HG03139 (cell line): Measurements from ENCODE around the gene TMEM59.
"Not testable (repeated sequence)": the region's sequence is repeated elsewhere in the genome, so short reads cannot be mapped to it uniquely, and the experiment has no call there.

ENCODE experiments used
- ATAC-seq: cut with Tn5 transposase; IDR thresholded peaks from one replicate; pipeline ENCODE4 v1.9.1; 2021; ENCODE audit not compliant: unreplicated experiment

Gene TMEM59

GRCh38 chr1:54013393-54014008, 39.5 kb downstream of the TMEM59 start:
- ATAC-seq, result no peak

GRCh38 chr1:54012863-54013262, 40.1 kb downstream of the TMEM59 start:
- ATAC-seq, result no peak

- no peak for ATAC-seq
These were observed 41.0 kb downstream of the TMEM59 start for GRCh38 chr1:54012008-54012325.

- ATAC-seq, result no peak
These were observed 41.5 kb downstream of the TMEM59 start for GRCh38 chr1:54011316-54012007.

- ATAC-seq, result no peak
These were observed 42.4 kb downstream of the TMEM59 start for GRCh38 chr1:54010415-54011117.

- ATAC-seq, result no peak
These were observed 43.6 kb downstream of the TMEM59 start for GRCh38 chr1:54009406-54009805.

- ATAC-seq, result no peak
These were observed 44.1 kb downstream of the TMEM59 start for GRCh38 chr1:54008876-54009275.

GRCh38 chr1:54007613-54008012, 45.4 kb downstream of the TMEM59 start:
- ATAC-seq, result no peak

GRCh38 chr1:54006508-54006907, 46.5 kb downstream of the TMEM59 start:
- no peak for ATAC-seq

GRCh38 chr1:54004481-54005049, 48.4 kb downstream of the TMEM59 start:
- no peak for ATAC-seq

GRCh38 chr1:54003750-54004480, 49.1 kb downstream of the TMEM59 start:
- not testable (repeated sequence) for ATAC-seq

- no peak for ATAC-seq
These were observed 49.8 kb downstream of the TMEM59 start for GRCh38 chr1:54003249-54003646.

GRCh38 chr1:54002544-54003248, 50.3 kb downstream of the TMEM59 start:
- ATAC-seq, result no peak

GRCh38 chr1:54001591-54001990, 51.4 kb downstream of the TMEM59 start:
- ATAC-seq, result no peak

- ATAC-seq, result no peak
These were observed 53.1 kb downstream of the TMEM59 start for GRCh38 chr1:53999920-54000319.

- ATAC-seq, result no peak
These were observed 54.8 kb downstream of the TMEM59 start for GRCh38 chr1:53998223-53998622.

GRCh38 chr1:53995683-53996082, 57.3 kb downstream of the TMEM59 start:
- no peak for ATAC-seq

GRCh38 chr1:53994516-53994915, 58.5 kb downstream of the TMEM59 start:
- ATAC-seq, result not testable (repeated sequence)

GRCh38 chr1:53992085-53992874, 60.7 kb downstream of the TMEM59 start:
- no peak for ATAC-seq

- no peak for ATAC-seq
These were observed 65.1 kb downstream of the TMEM59 start for GRCh38 chr1:53987880-53988279.
